AG08396 (cell line): ENCODE data around the gene IQGAP1.

Experiments
- DNase-seq: peaks from one replicate; pipeline ENCODE4 v3.0.0; 2012; ENCODE audit warnings: low spot score, mixed read lengths

IQGAP1 gene

DNA sequence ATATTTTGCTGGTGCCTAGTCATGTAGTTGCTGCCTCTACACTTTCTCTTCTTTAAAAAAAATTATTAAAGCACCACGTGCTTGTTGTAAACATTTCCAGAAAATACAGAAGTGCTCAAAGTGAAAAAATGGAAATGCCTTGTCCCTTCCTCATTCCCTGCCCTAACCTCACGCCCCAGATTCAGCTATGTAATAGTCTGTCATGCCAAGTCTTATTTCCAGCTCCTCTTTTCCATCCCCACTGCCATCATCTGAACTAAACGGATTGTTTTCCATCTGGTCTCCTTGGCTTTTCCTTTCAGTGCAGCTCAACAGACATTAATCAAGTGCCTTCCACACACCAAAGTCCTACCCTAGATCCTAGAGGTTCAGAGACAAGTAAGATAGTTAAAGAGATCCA lies 20.5 kb upstream of the IQGAP1 start:
- peak; percentile 39 for DNase-seq

DNA sequence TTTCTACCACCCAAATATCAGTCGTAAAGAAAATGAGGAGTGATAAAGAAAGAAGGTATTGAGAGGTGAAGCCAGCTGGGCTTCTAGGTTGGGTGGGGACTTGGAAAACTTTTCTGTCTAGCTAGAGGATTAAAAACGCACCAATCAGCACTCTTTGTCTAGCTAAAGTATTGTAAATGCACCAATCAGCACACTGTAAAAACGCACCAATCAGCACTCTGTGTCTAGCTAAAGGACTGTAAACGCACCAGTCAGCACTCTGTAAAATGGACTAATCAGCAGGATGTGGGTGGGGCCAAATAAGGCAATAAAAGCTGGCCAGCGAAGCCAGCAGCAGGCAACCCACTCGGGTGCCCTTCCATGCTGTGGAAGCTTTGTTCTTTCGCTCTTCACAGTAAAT lies 13.0 kb upstream of the IQGAP1 start:
- DNase-seq: no peak

DNA sequence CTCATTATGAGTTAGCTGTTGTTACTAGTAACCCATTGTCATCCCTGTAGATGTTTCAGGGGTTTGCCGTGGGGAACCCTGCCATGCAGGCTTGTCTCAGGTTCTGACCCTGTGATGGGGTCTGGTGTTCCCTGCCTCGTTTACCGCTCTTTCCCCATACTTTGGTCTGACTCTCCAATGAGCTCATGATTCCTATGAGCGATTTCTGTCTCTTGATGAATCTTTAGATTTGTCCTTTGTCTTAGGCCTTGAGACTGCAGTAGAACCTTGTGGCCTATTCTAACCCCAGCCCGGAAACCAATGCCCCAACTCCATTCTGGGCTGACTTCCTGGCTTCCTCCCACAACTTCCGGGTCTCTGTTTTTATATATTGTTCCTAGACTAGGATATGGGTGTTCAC lies 11.3 kb upstream of the IQGAP1 start:
- no peak for DNase-seq

GRCh38 chr15:90379263-90379662 lies 8.8 kb upstream of the IQGAP1 start:
- DNase-seq: no peak

DNA sequence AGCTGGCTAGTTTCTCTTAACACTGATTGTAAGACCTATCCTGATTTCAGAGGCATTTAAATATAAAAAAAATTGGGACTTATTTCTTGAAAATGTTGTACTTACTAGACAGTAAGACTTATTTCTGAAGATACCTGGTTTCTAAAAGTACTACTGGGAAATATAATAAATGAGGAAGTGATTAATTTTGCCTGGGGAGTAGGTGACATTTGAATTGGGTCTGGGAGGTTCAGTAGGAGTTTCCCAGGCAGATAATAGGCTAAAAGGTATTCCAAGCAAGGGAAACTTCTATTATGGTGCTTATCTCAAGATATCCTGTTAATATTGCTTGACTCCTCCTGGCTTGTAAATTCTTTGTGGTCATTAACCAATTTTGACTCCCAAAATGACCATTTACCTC lies 6.5 kb upstream of the IQGAP1 start:
- DNase-seq: no peak

GRCh38 chr15:90382320-90382719 lies 5.7 kb upstream of the IQGAP1 start:
- no peak for DNase-seq

DNA sequence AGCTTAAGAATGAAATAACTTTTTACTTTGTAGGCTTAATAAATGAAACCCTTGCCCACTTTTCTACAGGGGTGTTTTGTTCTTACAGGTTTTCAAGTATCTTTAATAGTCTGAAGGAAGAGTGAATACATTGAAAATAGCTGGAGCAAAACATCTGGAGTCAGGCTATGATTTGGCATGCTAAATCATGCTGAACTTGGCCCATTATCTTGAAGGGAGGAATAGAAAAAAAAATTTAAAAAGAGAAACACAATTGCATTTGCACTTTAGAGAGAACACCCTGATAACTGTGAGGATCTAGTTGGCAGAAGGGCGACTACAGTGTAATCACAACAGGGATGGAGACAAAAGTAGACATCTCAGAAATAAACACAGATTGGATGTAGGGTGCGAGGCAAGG lies 1.8 kb upstream of the IQGAP1 start:
- no peak for DNase-seq

DNA sequence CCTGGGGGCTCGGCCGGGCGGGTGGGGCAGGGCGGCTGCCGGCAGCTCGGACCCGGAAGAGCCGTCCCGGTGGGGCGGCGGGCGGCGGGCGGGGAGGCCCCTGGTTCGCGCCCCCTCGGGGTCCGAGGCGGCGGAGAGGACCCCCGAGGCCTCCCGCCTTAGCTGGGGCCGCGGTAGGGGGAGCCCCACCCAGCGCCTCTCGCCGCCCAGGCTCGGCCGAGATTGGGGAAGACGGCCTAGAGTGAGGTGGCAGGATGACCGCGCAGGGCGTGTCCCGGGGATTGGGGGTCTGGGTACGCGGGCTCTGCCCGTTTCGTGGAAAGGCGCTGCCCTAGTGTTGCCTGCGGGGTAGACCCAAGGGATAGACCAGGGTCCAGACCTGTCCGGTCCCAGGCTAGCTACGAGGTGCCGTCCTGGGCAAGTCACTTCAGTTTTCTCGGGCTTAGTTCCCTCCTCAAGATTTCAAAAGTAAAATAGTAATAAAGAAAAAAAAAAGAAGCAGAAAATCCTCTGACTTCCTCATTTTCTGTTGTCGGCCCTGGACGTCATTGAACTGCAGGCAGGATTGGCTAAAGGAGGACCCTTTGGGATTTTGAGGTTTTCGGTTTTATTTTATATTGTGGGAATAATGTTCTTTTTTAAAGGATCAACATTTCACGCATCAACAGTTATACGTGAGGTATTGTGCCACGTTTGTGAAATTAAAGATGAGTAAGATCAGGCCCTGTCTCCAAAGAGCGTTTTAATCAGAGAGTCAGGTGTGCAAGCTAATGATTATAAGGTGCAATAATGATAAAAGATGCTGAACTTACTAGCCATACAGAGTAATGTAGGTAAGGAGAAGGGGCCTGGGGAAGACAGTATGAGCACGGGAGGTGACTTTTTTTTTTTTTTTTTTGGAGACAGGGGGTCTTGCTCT lies 679 bp downstream of the IQGAP1 start:
- peak; percentile 63 for DNase-seq

- DNase-seq: no peak
Measured at GRCh38 chr15:90389513-90389912, 1.5 kb downstream of the IQGAP1 start.

DNA sequence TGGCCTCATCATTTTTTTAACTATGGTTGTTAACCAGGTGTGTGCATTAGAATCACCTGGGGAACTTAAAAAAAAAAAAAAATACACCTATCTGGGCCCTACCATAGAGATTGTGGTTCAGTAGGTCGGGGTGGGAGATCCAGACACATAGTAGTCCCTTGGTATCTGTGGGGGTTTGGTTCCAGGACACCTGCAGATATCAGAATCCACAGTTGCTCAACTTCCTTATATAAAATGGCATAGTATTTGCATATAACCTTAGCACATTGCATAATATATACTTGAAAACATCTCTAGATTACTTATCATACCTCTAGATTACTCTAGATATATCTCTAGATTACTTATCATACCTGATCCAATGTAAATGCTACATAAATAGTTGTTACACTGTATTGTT lies 5.0 kb downstream of the IQGAP1 start:
- DNase-seq: no peak

- DNase-seq: no peak
Measured at GRCh38 chr15:90394074-90394473, 6.0 kb downstream of the IQGAP1 start.

DNA sequence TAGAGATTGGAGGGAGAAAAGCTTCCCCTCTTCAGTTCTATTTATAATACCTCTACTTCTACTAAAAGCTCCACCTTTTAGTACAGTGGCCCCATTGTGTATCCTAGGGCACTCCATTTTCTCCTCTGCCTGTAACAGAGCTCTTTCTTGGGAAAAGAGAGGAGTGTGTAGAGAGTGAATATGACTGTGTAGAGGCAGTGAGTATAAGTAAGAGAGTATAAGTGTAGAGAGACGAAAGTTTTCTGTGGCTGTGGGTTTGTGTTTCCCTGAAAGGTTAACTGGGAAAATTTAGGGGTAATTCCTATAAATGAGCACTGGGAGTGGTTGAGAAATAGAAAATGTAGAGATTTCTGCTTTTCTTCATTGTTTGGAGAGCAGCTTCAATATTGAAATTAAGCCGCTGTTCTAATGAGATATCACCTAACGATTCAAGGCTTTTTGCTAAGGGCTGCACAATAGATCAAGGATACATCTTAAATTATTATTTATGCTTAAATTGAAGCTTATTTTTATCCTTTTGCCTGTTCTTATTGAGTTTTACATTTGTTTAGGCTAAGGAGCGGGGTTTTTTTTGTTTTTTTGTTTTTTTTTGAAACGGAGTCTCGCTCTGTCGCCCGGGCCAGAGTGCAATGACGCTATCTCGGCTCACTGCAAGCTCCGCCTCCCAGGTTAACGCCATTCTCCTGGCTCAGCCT lies 6.9 kb downstream of the IQGAP1 start:
- no peak for DNase-seq

- DNase-seq: no peak
Measured at GRCh38 chr15:90396321-90396720, 8.3 kb downstream of the IQGAP1 start.

GRCh38 chr15:90400005-90400758 lies 12.1 kb downstream of the IQGAP1 start:
- DNase-seq: no peak

DNA sequence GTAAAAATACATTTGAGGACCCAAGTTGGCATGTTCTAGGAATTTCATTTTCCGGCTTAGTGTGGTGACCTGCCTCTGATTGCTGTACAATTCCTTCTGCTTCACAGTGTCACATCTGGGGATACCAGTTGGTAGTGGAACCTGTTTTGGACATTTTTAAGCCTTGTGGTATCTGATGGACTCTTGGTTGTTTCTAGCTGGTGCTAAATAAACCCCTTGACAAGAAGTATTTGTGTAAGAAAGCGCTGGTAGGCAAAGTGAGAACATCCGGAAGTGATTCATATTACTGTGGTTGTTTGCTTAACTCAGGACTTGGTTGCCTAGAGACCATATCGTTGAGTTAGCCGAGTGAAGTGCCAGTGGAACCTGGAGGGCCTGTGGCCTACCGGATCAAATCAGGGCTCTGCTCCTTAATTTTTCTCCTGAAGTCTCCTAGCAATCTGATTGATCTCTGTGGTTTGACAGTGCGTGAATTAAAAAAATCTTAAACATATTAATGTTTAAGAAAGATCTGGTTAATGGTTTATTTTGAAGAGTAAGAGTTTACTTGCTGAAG lies 12.8 kb downstream of the IQGAP1 start:
- DNase-seq: peak; percentile 85

- DNase-seq: no peak
Measured at GRCh38 chr15:90401495-90401894, 13.5 kb downstream of the IQGAP1 start.

GRCh38 chr15:90402223-90402622 lies 14.2 kb downstream of the IQGAP1 start:
- peak; percentile 61 for DNase-seq

- no peak for DNase-seq
Measured at GRCh38 chr15:90402767-90403166, 14.7 kb downstream of the IQGAP1 start.

DNA sequence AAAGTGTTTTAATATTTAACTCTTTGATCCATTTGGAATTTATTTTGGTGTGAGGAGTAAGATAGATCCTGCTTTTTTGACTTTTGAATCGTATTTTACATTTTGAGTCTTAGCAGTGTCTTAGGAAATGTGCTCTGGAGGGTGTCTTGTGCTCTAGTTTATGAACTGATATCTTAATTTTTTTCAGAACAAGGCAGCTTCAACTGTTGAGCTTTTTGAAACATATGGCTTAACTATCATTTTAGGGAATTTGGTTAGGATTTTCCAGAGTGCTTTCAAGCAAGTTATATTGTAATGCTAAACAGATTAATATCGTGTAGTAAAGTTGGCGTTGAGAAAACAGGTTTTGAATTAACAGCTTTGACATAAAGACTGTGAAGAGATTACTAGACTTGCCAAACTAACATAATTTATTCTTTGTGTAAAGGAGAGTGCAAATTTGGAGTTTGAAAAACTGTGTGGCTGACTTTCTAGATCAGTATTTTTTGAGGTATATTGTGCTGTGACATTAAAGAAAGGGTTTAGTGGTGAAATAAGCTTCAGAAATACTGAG lies 17.1 kb downstream of the IQGAP1 start:
- DNase-seq: no peak

DNA sequence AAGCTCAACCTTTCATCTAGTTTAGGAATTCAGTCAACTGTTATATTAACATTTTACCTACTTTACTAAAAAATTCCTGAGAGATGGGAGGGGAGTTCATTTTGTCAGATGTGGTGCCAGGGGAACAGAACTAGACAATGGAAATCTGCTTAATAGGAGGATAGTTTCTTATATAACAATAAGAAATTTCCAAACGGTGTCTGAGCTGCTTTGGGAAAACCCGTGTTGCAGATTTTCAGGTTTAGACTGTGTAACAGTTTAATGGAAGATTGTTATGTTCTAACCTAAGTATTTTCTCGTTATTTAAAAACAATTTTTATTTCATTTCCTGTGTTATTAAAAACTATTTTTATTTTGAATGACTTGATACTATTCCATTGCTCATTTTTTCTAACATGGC lies 19.3 kb downstream of the IQGAP1 start:
- DNase-seq: no peak

- no peak for DNase-seq
Measured at GRCh38 chr15:90407871-90408317, 19.9 kb downstream of the IQGAP1 start.

GRCh38 chr15:90408657-90409056 lies 20.6 kb downstream of the IQGAP1 start:
- no peak for DNase-seq
